Spinal cord (tissue), 10 donors: ENCODE data around the gene FRMD4A. TPM values are rescaled to one million over a fixed set of nuclear protein-coding genes. Genes with fewer than 3 reads are reported as not detected.

Experiments
- DNase-seq, 6 donors: peaks; one replicate each; pipeline versions ENCODE4 v3.0.0 to v3.0.0-alpha.2; 2013 to 2015; ENCODE audit warnings: low spot score in 6 of 6, low read depth in 4 of 6
- H3K27ac ChIP-seq: one replicate; pipeline ENCODE4 v1.5.1; 2013; ENCODE audit warnings: low read depth, low read length, control low read depth
- H3K27me3 ChIP-seq: one replicate; pipeline ENCODE4 v1.6.1; 2013; ENCODE audit warnings: low read length; ENCODE audit not compliant: control insufficient read depth, insufficient read depth
- H3K36me3 ChIP-seq: one replicate; pipeline ENCODE4 v1.6.1; 2013; ENCODE audit warnings: low read length; ENCODE audit not compliant: control insufficient read depth, insufficient read depth
- H3K4me1 ChIP-seq: one replicate; pipeline ENCODE4 v1.6.1; 2013; ENCODE audit warnings: low read length; ENCODE audit not compliant: control insufficient read depth, insufficient read depth
- H3K4me3 ChIP-seq: one replicate; pipeline ENCODE4 v1.5.1; 2013; ENCODE audit warnings: low read depth, low read length, control low read depth
- H3K9me3 ChIP-seq: one replicate; pipeline ENCODE4 v1.6.1; 2013; ENCODE audit warnings: low read length; ENCODE audit not compliant: control insufficient read depth, insufficient read depth
- WGBS: methylation state at CpG from one replicate; pipeline ENCODE4 v1.1.5; 2013; ENCODE audit warnings: missing lambda C conversion rate; ENCODE audit not compliant: insufficient coverage; 5-methylcytosine and 5-hydroxymethylcytosine counted together
- polyA plus RNA-seq, 2 donors: library from polyadenylated mRNA; unstranded; fragments of 120-200 nt; gene quantifications; one replicate each; pipeline ENCODE4 v1.2.1, GENCODE V29; 2013; ENCODE audit not compliant: insufficient read length in 2 of 2
- total RNA-seq, 2 donors: library from RNA; depleted of rRNA in 1 of 2; stranded (reverse); fragments of 120-200 nt in 1 of 2; fragments of >200 nt in 1 of 2; gene quantifications; one replicate each; pipeline versions ENCODE4 v1.2.3 to v1.2.4, GENCODE V29; 2013 to 2014
- donor health status: healthy.

Gene FRMD4A
- total and polyA plus RNA-seq, 4 donors: 75.4 to 97.8 (median 91.8) TPM

- peaks cover 6% of the 10 kb centered on the region for H3K4me1 ChIP-seq
- no peak overlapping the region for H3K27ac ChIP-seq
- WGBS: 86% methylated on average over 1 of the region's 3 CpGs
- H3K9me3 ChIP-seq: no peaks in the 10 kb centered on the region
- DNase-seq: peak in 1 of 6 donors; percentile 50
- H3K27me3 ChIP-seq: no peaks in the 10 kb centered on the region
- H3K4me3 ChIP-seq: no peak overlapping the region
- no peaks in the 10 kb centered on the region for H3K36me3 ChIP-seq
These were observed 468.0 kb downstream of the FRMD4A start for GRCh38 chr10:13862546-13863233.

GRCh38 chr10:13860886-13861285, 469.8 kb downstream of the FRMD4A start:
- no peaks in the 10 kb centered on the region for H3K9me3 ChIP-seq
- no peaks in the 10 kb centered on the region for H3K27me3 ChIP-seq
- DNase-seq: no peak
- H3K27ac ChIP-seq: no peak overlapping the region
- WGBS: 99% methylated on average over 13 of the region's 14 CpGs
- H3K4me1 ChIP-seq: peaks cover 6% of the 10 kb centered on the region
- no peaks in the 10 kb centered on the region for H3K36me3 ChIP-seq
- no peak overlapping the region for H3K4me3 ChIP-seq

GRCh38 chr10:13859979-13860654, 470.6 kb downstream of the FRMD4A start:
- WGBS: 61% methylated on average over 4 of the region's 8 CpGs
- no peaks in the 10 kb centered on the region for H3K27me3 ChIP-seq
- no peak overlapping the region for H3K27ac ChIP-seq

GRCh38 chr10:13858709-13859108, 472.0 kb downstream of the FRMD4A start:
- no peak overlapping the region for H3K27ac ChIP-seq
- H3K4me3 ChIP-seq: no peak overlapping the region
- no peak for DNase-seq
- H3K9me3 ChIP-seq: no peaks in the 10 kb centered on the region
- no peaks in the 10 kb centered on the region for H3K27me3 ChIP-seq
- H3K36me3 ChIP-seq: no peaks in the 10 kb centered on the region
- WGBS: 100% methylated on average over 4 of the region's 11 CpGs
- H3K4me1 ChIP-seq: peaks cover 6% of the 10 kb centered on the region

More at GRCh38 chr10:13859979-13860654, 470.6 kb downstream of the FRMD4A start:
- peaks cover 6% of the 10 kb centered on the region for H3K4me1 ChIP-seq
- no peaks in the 10 kb centered on the region for H3K9me3 ChIP-seq
- no peaks in the 10 kb centered on the region for H3K36me3 ChIP-seq
- peak in 1 of 6 donors; percentile 53 for DNase-seq
- H3K4me3 ChIP-seq: no peak overlapping the region

GRCh38 chr10:13857451-13857850, 473.3 kb downstream of the FRMD4A start:
- peak in 2 of 6 donors; percentile 58 to 59 for DNase-seq
- 86% methylated on average over 1 of the region's 4 CpGs for WGBS
- Histone ChIP-seq H3K4me1 (peaks cover 10% of the 10 kb centered on the region), H3K9me3 (no peaks in the 10 kb centered on the region), H3K27me3 (no peaks in the 10 kb centered on the region), H3K36me3 (no peaks in the 10 kb centered on the region), H3K4me3 (no peak overlapping the region), H3K27ac (no peak overlapping the region)

- H3K4me3 ChIP-seq: no peak overlapping the region
- WGBS: 69% methylated on average over 2 of the region's 6 CpGs
- no peaks in the 10 kb centered on the region for H3K9me3 ChIP-seq
- H3K36me3 ChIP-seq: peaks cover 7% of the 10 kb centered on the region
- no peaks in the 10 kb centered on the region for H3K27me3 ChIP-seq
- no peak overlapping the region for H3K27ac ChIP-seq
- peaks cover 12% of the 10 kb centered on the region for H3K4me1 ChIP-seq
- no peak for DNase-seq
These were observed 476.9 kb downstream of the FRMD4A start for GRCh38 chr10:13853854-13854253.

- DNase-seq: no peak
- no peak overlapping the region for H3K27ac ChIP-seq
- H3K9me3 ChIP-seq: no peaks in the 10 kb centered on the region
- WGBS: 88% methylated on average over 4 of the region's 5 CpGs
- no peaks in the 10 kb centered on the region for H3K27me3 ChIP-seq
- peaks cover 16% of the 10 kb centered on the region for H3K4me1 ChIP-seq
- H3K4me3 ChIP-seq: no peak overlapping the region
- H3K36me3 ChIP-seq: peaks cover 7% of the 10 kb centered on the region
These were observed 477.9 kb downstream of the FRMD4A start for GRCh38 chr10:13852872-13853271.

- H3K9me3 ChIP-seq: no peaks in the 10 kb centered on the region
- 100% methylated on average over 1 of the region's 2 CpGs for WGBS
- peaks cover 22% of the 10 kb centered on the region for H3K4me1 ChIP-seq
- no peak overlapping the region for H3K27ac ChIP-seq
- H3K4me3 ChIP-seq: no peak overlapping the region
- H3K36me3 ChIP-seq: peaks cover 11% of the 10 kb centered on the region
- no peak for DNase-seq
- H3K27me3 ChIP-seq: no peaks in the 10 kb centered on the region
These were observed 478.8 kb downstream of the FRMD4A start for GRCh38 chr10:13851906-13852305.

GRCh38 chr10:13848520-13849445, 481.9 kb downstream of the FRMD4A start:
- WGBS: 47% methylated on average over 7 of the region's 16 CpGs
- H3K36me3 ChIP-seq: peaks cover 11% of the 10 kb centered on the region
- no peaks in the 10 kb centered on the region for H3K27me3 ChIP-seq
- peak overlapping the region; percentile 25 for H3K27ac ChIP-seq
- H3K9me3 ChIP-seq: no peaks in the 10 kb centered on the region
- no peak overlapping the region for H3K4me3 ChIP-seq
- H3K4me1 ChIP-seq: peaks cover 24% of the 10 kb centered on the region
- DNase-seq: peak in 2 of 6 donors; percentile 63 to 73
